A673 (cell line): Measurements from ENCODE around the gene SLC25A43. TPM values are rescaled to one million over a fixed set of nuclear protein-coding genes. Genes with fewer than 3 reads are reported as not detected.
"Not testable (repeated sequence)": the region's sequence is repeated elsewhere in the genome, so short reads cannot be mapped to it uniquely, and the experiment has no call there.

Experiments used
- BruUV-seq: library from RNA; stranded (reverse); fragments of 400-500 nt; replicated peaks from 2 replicates; lab custom pipeline; 2021; lab: Mats Ljungman, UMichigan
- CTCF ChIA-PET: fragments of 300-600 bp; sonication (Branson Sonifier 250); formaldehyde crosslinking; loops from one replicate; lab custom pipeline; 2022; ENCODE audit warnings: antibody characterized with exemption; lab: Charles Lee
- POLR2A ChIA-PET: fragments of 300-600 bp; sonication (Branson Sonifier 250); formaldehyde crosslinking; loops from one replicate; lab custom pipeline; 2022; ENCODE audit warnings: antibody characterized with exemption; ENCODE audit not compliant: low non-redundant PET; lab: Charles Lee
- DNase-seq: peaks from one replicate; pipeline ENCODE4 v3.0.0-alpha.2; 2015; ENCODE audit warnings: low spot score
- H3K27ac ChIP-seq: fragments of 200-600 bp; sonication (generic); 2 replicates; pipeline ENCODE4 v1.5.1; 2016; ENCODE audit warnings: mixed run types, low read depth, mild to moderate bottlenecking, mixed read lengths, antibody characterized with exemption, low read length; ENCODE audit not compliant: poor library complexity, severe bottlenecking
- H3K27me3 ChIP-seq: fragments of 200-600 bp; sonication (generic); replicated peaks from 2 replicates; pipeline ENCODE4 v1.6.1; 2017; ENCODE audit warnings: mixed run types, low read depth, mild to moderate bottlenecking, mixed read lengths, antibody characterized with exemption, low read length; ENCODE audit not compliant: insufficient read depth, poor library complexity
- H3K36me3 ChIP-seq: fragments of 200-600 bp; sonication (generic); 2 replicates; pipeline ENCODE4 v1.6.1; 2016; ENCODE audit warnings: mixed run types, mild to moderate bottlenecking, mixed read lengths, antibody characterized with exemption, low read length; ENCODE audit not compliant: insufficient read depth, poor library complexity, severe bottlenecking
- H3K4me1 ChIP-seq: fragments of 200-600 bp; sonication (generic); 2 replicates; pipeline ENCODE4 v1.6.1; 2017; ENCODE audit warnings: mixed run types, mild to moderate bottlenecking, mixed read lengths, antibody characterized with exemption, low read length; ENCODE audit not compliant: insufficient read depth, poor library complexity, severe bottlenecking
- H3K4me3 ChIP-seq: fragments of 200-600 bp; sonication (generic); 2 replicates; pipeline ENCODE4 v1.5.1; 2016; ENCODE audit warnings: low read depth, mixed run types, mild to moderate bottlenecking, mixed read lengths, low read length; ENCODE audit not compliant: poor library complexity, severe bottlenecking
- H3K9me3 ChIP-seq: fragments of 200-600 bp; sonication (generic); 2 replicates; pipeline ENCODE4 v1.6.1; 2016; ENCODE audit warnings: mixed run types, low read depth, mild to moderate bottlenecking, mixed read lengths, antibody characterized with exemption, low read length; ENCODE audit not compliant: poor library complexity, severe bottlenecking
- EZH2 ChIP-seq: fragments of 200-600 bp; sonication (generic); IDR thresholded peaks from 2 replicates; pipeline ENCODE4 v1.6.1; 2017; ENCODE audit warnings: borderline replicate concordance, low read depth, mild to moderate bottlenecking, mixed read lengths, antibody characterized with exemption, low read length; ENCODE audit not compliant: poor library complexity, severe bottlenecking
- intact Hi-C: fragments of 100-400 bp; cut with micrococcal nuclease; formaldehyde crosslinking; loops from one replicate; pipeline ENCODE4 v1.10.0; 2022; ENCODE audit not compliant: unreplicated experiment
- total RNA-seq: library from RNA; stranded (reverse); gene quantifications from 2 replicates; pipeline ENCODE4 v1.2.3, GENCODE V29; 2021
- TF ChIP-seq, protein P1 (sequence below): fragments of 300-800, 200-600 bp; sonication (generic); conservative IDR thresholded peaks from 2 replicates; pipeline ENCODE4 v1.5.1; 2017; ENCODE audit warnings: low read depth, mild to moderate bottlenecking, antibody characterized with exemption, low read length, moderate library complexity, mixed read lengths

The SLC25A43 gene
- total RNA-seq, 1 experiment from 2014 or later: 0.34 TPM

DNA sequence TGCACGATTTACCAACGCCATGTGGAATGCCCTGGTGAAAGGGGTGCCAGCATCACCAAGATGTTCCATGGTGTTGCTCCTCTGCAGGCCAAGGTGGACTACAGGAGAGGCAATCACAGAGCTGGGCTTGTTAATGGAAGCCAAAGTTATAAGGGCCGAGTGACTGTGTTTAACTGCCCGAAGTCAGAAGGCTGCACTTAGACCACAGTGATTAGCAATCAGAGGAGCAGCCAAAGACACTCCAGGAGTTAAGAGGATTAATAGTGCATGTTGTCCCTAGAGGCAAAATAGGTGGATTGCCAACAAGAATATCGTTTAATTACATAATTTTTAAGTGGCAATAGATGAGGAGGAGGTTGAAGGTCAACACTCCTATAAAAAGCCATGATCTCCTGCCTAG lies 22.8 kb upstream of the SLC25A43 start:
- no peak overlapping the region for H3K27ac ChIP-seq
- H3K27me3 ChIP-seq: no peaks in the 10 kb centered on the region
- H3K36me3 ChIP-seq: no peaks in the 10 kb centered on the region
- intact Hi-C loops: no loop called here
- no TSS peak for BruUV-seq
- TF ChIP-seq, protein P1, sequence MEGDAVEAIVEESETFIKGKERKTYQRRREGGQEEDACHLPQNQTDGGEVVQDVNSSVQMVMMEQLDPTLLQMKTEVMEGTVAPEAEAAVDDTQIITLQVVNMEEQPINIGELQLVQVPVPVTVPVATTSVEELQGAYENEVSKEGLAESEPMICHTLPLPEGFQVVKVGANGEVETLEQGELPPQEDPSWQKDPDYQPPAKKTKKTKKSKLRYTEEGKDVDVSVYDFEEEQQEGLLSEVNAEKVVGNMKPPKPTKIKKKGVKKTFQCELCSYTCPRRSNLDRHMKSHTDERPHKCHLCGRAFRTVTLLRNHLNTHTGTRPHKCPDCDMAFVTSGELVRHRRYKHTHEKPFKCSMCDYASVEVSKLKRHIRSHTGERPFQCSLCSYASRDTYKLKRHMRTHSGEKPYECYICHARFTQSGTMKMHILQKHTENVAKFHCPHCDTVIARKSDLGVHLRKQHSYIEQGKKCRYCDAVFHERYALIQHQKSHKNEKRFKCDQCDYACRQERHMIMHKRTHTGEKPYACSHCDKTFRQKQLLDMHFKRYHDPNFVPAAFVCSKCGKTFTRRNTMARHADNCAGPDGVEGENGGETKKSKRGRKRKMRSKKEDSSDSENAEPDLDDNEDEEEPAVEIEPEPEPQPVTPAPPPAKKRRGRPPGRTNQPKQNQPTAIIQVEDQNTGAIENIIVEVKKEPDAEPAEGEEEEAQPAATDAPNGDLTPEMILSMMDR: no peak
- no peak for TF ChIP-seq EZH2
- ChIA-PET CTCF (interaction anchor here (0.5 kb wide), 1 partner anchor 86 kb away, joined by 6 read pairs; no protein-coding TSS in a partner anchor), POLR2A (no interaction called here)
- H3K4me3 ChIP-seq: no peak overlapping the region
- no peak for DNase-seq
- no peaks in the 10 kb centered on the region for H3K4me1 ChIP-seq
- no peaks in the 10 kb centered on the region for H3K9me3 ChIP-seq

DNA sequence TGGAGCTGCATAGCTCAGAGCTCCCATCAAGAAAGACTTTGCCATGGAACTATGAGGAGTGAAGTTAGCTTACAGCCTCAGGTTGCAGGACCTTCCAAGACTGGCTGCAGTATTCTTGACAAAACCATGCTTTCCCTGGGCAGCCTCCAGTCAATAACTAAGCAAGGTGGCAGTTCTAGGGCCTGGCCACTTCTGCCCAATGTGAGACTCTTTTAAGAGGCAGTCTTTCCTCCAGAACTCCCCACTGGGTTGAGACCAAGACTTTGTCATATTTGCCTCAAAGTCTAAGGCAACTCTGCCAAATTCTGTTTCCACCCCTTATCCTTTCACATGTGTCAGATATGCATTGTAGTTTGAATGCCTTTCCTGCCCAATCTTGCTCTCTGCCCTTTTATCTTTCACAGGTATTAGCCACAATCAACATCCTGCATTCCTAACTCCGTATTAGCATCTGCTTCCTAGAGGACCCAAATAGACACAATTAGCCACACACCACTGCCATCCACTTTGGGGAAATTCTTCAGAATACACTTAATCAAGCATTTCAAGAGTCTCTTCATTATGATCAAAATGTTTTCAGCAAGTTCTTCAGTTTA lies 17.7 kb upstream of the SLC25A43 start:
- ChIA-PET CTCF (no interaction called here), POLR2A (no interaction called here)
- BruUV-seq: no TSS peak
- Histone ChIP-seq H3K9me3 (no peaks in the 10 kb centered on the region), H3K4me3 (no peak overlapping the region), H3K27ac (no peak overlapping the region), H3K27me3 (no peaks in the 10 kb centered on the region), H3K36me3 (no peaks in the 10 kb centered on the region), H3K4me1 (no peaks in the 10 kb centered on the region)
- TF ChIP-seq, protein P1: no peak
- TF ChIP-seq EZH2: no peak
- DNase-seq: no peak
- intact Hi-C loops: no loop called here

DNA sequence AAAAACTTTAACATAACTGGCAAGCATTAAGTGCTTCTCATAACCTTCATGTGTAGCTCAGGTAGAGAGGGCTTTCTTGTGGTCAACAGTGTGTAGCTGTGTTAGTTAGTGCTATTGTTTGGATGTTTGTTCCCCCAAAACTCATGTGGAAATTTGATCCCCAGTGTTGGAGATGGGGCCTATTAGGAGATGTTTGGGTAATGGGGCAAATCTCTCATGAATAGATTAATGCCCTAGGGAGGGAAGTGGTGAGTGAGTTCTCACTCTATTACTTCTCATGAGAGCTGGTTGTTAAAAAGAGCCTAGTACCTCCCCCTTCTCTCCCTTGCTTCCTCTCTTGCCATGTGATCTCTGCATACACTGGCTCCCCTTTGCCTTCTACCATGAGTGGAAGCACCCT lies 16.5 kb upstream of the SLC25A43 start:
- Histone ChIP-seq H3K4me3 (no peak overlapping the region), H3K27ac (no peak overlapping the region), H3K27me3 (no peaks in the 10 kb centered on the region), H3K36me3 (no peaks in the 10 kb centered on the region), H3K4me1 (no peaks in the 10 kb centered on the region), H3K9me3 (no peaks in the 10 kb centered on the region)
- no TSS peak for BruUV-seq
- POLR2A ChIA-PET: no interaction called here
- intact Hi-C loops: no loop called here
- DNase-seq: no peak
- no peak for TF ChIP-seq EZH2
- TF ChIP-seq, protein P1: no peak
- CTCF ChIA-PET: no interaction called here

DNA sequence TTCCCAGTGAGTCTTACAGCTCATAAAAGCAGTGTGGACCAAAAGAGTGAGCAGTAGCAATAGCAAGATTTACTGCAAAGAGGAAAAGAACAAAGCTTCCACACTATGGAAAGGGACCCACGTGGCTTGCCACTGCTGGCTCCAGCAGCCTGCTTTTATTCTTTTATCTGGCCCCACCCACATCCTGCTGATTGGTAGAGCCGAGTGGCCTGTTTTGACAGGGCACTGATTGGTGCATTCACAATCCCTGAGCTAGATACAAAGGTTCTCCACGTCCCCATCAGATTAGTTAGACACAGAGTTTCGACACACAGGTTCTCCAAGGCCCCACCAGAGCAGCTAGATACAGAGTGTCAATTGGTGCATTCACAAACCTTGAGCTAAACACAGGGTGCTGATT lies 12.5 kb upstream of the SLC25A43 start:
- H3K27me3 ChIP-seq, intact Hi-C loops, BruUV-seq, H3K4me3 ChIP-seq, H3K4me1 ChIP-seq, DNase-seq, H3K27ac ChIP-seq, POLR2A ChIA-PET, H3K9me3 ChIP-seq, H3K36me3 ChIP-seq, CTCF ChIA-PET: not testable (repeated sequence)

DNA sequence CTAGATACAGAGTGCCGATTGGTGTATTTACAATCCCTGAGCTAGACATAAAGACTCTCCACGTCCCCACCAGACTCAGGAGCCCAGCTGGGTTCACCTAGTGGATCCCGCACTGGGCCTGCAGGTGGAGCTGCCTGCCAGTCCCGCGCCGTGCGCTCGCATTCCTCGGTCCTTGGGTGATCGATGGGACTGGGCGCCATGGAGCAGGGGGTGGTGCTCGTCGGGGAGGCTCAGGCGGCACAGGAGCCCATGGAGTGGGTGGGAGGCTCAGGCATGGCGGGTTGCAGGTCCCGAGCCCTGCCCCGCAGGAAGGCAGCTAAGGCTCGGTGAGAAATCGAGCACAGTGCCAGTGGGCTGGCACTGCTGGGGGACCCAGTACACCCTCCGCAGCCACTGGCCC lies 11.7 kb upstream of the SLC25A43 start:
- H3K27me3 ChIP-seq, CTCF ChIA-PET, POLR2A ChIA-PET, H3K4me3 ChIP-seq, H3K9me3 ChIP-seq, H3K27ac ChIP-seq, DNase-seq, H3K4me1 ChIP-seq, H3K36me3 ChIP-seq, BruUV-seq, intact Hi-C loops: not testable (repeated sequence)
